Lower leg skin (tissue), 4 donors: ENCODE results near the gene MECR. TPM values are rescaled to one million over a fixed set of nuclear protein-coding genes. Genes with fewer than 3 reads are reported as not detected.

Experiments
- DNase-seq, 2 donors: peaks; one replicate each; pipeline ENCODE4 v3.0.0-alpha.2; 2019; ENCODE audit warnings: low spot score in 2 of 2
- H3K4me3 ChIP-seq: fragments of 200-600 bp; sonication (generic); 2 replicates; pipeline ENCODE4 v1.5.1; 2017; ENCODE audit warnings: mild to moderate bottlenecking, low read depth; ENCODE audit not compliant: poor library complexity, severe bottlenecking
- CTCF ChIP-seq, 3 donors: fragments of 450-650 bp; IDR thresholded peaks; one replicate each; pipeline ENCODE4 v1.5.1; 2016; ENCODE audit warnings: antibody characterized with exemption in 3 of 3, mild to moderate bottlenecking in 3 of 3, moderate library complexity in 2 of 3
- POLR2A ChIP-seq, 2 donors: fragments of 450-650 bp; IDR thresholded peaks; one replicate each; pipeline ENCODE4 v1.6.1; 2016 to 2017; ENCODE audit warnings: antibody characterized with exemption in 2 of 2, mild to moderate bottlenecking in 1 of 2, moderate library complexity in 1 of 2
- WGBS, 2 donors: methylation state at CpG; one replicate each; pipeline ENCODE4 v1.1.5; 2018; 5-methylcytosine and 5-hydroxymethylcytosine counted together
- intact Hi-C: fragments of 100-400 bp; cut with DNase I; formaldehyde crosslinking; loops from one replicate; pipeline ENCODE4 v1.15.0; 2023; ENCODE audit warnings: low total_unique reads
- total RNA-seq, 4 donors: library from RNA; depleted of rRNA; stranded (reverse); fragments of >200 nt; gene quantifications; one replicate each; pipeline ENCODE4 v1.1.0, GENCODE V29; 2016

Gene MECR
- total RNA-seq, 4 donors from 2014 or later = 23.2 to 28.3 (median 25.3) TPM

GRCh38 chr1:29183287-29183686 lies 47.4 kb downstream of the MECR start:
- H3K4me3 ChIP-seq = no peak overlapping the region
- no peak for DNase-seq
- TF ChIP-seq POLR2A (IDR thresholded peaks at IDR 0.05) (no peak), CTCF (IDR thresholded peaks at IDR 0.05) (no peak)
- WGBS, 2 donors = 56 to 57% methylated on average over 1 of the region's 1 CpG
- intact Hi-C loops = no loop called here

GRCh38 chr1:29181413-29182225 lies 49.1 kb downstream of the MECR start, which contains the start of gene SRSF4:
Gene SRSF4, minus strand, starts transcription at chr1:29181900. Its CDS starts 148 bp downstream, at chr1:29181752.
- intact Hi-C loops = no loop called here
- no peak for TF ChIP-seq CTCF (IDR thresholded peaks at IDR 0.05)
- TF ChIP-seq POLR2A (IDR thresholded peaks at IDR 0.05) = peak in 1 of 2 donors; percentile 52
- peak; percentile 98 to 100 for DNase-seq
- peak within 1 kb of the TSS; percentile 95 for H3K4me3 ChIP-seq
- 0 to 1% methylated on average over 29 to 38 of the region's 100 CpGs for WGBS, 2 donors

GRCh38 chr1:29180497-29181412 lies 50.0 kb downstream of the MECR start:
- no peak for DNase-seq
- H3K4me3 ChIP-seq = peak overlapping the region; percentile 95
- no peak for TF ChIP-seq CTCF (IDR thresholded peaks at IDR 0.05)
- no peak for TF ChIP-seq POLR2A (IDR thresholded peaks at IDR 0.05)
- 1% methylated on average over 27 of the region's 32 CpGs for WGBS, 2 donors
- intact Hi-C loops = no loop called here

- 14 to 18% methylated on average over 4 of the region's 4 CpGs for WGBS, 2 donors
- intact Hi-C loops = no loop called here
- TF ChIP-seq CTCF (IDR thresholded peaks at IDR 0.05) (no peak), POLR2A (IDR thresholded peaks at IDR 0.05) (no peak)
- DNase-seq = no peak
- no peak overlapping the region for H3K4me3 ChIP-seq
Observed at GRCh38 chr1:29179641-29180184, 51.0 kb downstream of the MECR start.

- intact Hi-C loops = no loop called here
- no peak for TF ChIP-seq CTCF (IDR thresholded peaks at IDR 0.05)
- TF ChIP-seq POLR2A (IDR thresholded peaks at IDR 0.05) = no peak
- peak in 1 of 2 donors; percentile 83 for DNase-seq
- WGBS, 2 donors = 67 to 70% methylated on average over 12 of the region's 12 CpGs
- no peak overlapping the region for H3K4me3 ChIP-seq
Observed at GRCh38 chr1:29177022-29177705, 53.6 kb downstream of the MECR start.
